WTC11 (cell line): Measurements from ENCODE around the gene UROC1. TPM values are rescaled to one million over a fixed set of nuclear protein-coding genes. Genes with fewer than 3 reads are reported as not detected.

ENCODE experiments used
- ATAC-seq: fragments of 200-7000 bp; cut with Tn5 transposase; 2 replicates; pipeline ENCODE4 v1.10.0; 2021; ENCODE audit warnings: mild to moderate bottlenecking, moderate library complexity
- CTCF ChIA-PET: fragments of 300-600 bp; sonication (Branson Sonifier 250); formaldehyde crosslinking; loops from one replicate; lab custom pipeline; 2021; ENCODE audit warnings: antibody characterized with exemption; lab: Charles Lee
- POLR2A ChIA-PET: fragments of 350-600 bp; sonication (Branson Sonifier 250); formaldehyde crosslinking; loops from one replicate; lab custom pipeline; 2021; ENCODE audit warnings: antibody characterized with exemption; lab: Charles Lee
- DNase-seq: peaks from one replicate; pipeline ENCODE4 v3.0.0; 2021; ENCODE audit warnings: low spot score
- H3K27ac Mint-ChIP-seq: 2 replicates; pipeline ENCODE4 v1.8.0; 2021; ENCODE audit warnings: mixed read lengths
- H3K27me3 Mint-ChIP-seq: 2 replicates; pipeline ENCODE4 v1.8.0; 2021; ENCODE audit warnings: low read depth, mild to moderate bottlenecking, moderate library complexity, mixed read lengths
- H3K36me3 Mint-ChIP-seq: 2 replicates; pipeline ENCODE4 v1.8.0; 2021; ENCODE audit warnings: mixed read lengths
- H3K4me1 Mint-ChIP-seq: 2 replicates; pipeline ENCODE4 v1.8.0; 2022; ENCODE audit warnings: mixed read lengths
- H3K4me3 Mint-ChIP-seq: 2 replicates; pipeline ENCODE4 v1.8.0; 2021; ENCODE audit warnings: mild to moderate bottlenecking, moderate library complexity, mixed read lengths
- H3K9me3 Mint-ChIP-seq: 2 replicates; pipeline ENCODE4 v1.8.0; 2021; ENCODE audit warnings: mixed read lengths
- AFF4 ChIP-seq: sonication (generic); formaldehyde crosslinking; IDR thresholded peaks from 2 replicates; pipeline ENCODE4 v1.8.1; 2023; ENCODE audit warnings: mild to moderate bottlenecking, missing genetic modification reagents, borderline replicate concordance
- ATF3 ChIP-seq: sonication (generic); formaldehyde crosslinking; conservative IDR thresholded peaks from 2 replicates; pipeline ENCODE4 v1.8.1; 2022; ENCODE audit warnings: mild to moderate bottlenecking, missing genetic modification reagents
- E2F4 ChIP-seq: sonication (generic); formaldehyde crosslinking; IDR thresholded peaks from 2 replicates; pipeline ENCODE4 v1.8.1; 2022; ENCODE audit warnings: low read depth, mild to moderate bottlenecking, moderate library complexity, missing genetic modification reagents, borderline replicate concordance
- ELF4 ChIP-seq: sonication (generic); formaldehyde crosslinking; IDR thresholded peaks from 2 replicates; pipeline ENCODE4 v1.8.1; 2022; ENCODE audit warnings: low read depth, mild to moderate bottlenecking, moderate library complexity, missing genetic modification reagents
- ETV6 ChIP-seq: sonication (generic); formaldehyde crosslinking; IDR thresholded peaks from 2 replicates; pipeline ENCODE4 v1.8.1; 2022; ENCODE audit warnings: mild to moderate bottlenecking, missing genetic modification reagents
- FOXK1 ChIP-seq: sonication (generic); formaldehyde crosslinking; IDR thresholded peaks from 2 replicates; pipeline ENCODE4 v1.8.0; 2022; ENCODE audit warnings: mild to moderate bottlenecking, moderate library complexity, missing genetic modification reagents
- FOXP1 ChIP-seq: sonication (generic); formaldehyde crosslinking; IDR thresholded peaks from 2 replicates; pipeline ENCODE4 v1.8.0; 2022; ENCODE audit warnings: missing genetic modification reagents, mild to moderate bottlenecking, moderate library complexity, borderline replicate concordance
- GTF2I ChIP-seq: fragments of 250-450 bp; sonication (Bioruptor Pico); conservative IDR thresholded peaks from 2 replicates; pipeline ENCODE4 v1.4.0; 2021; ENCODE audit warnings: mild to moderate bottlenecking
- HMGXB4 ChIP-seq: sonication (generic); formaldehyde crosslinking; IDR thresholded peaks from 2 replicates; pipeline ENCODE4 v1.8.1; 2023; ENCODE audit warnings: mild to moderate bottlenecking, moderate library complexity, missing genetic modification reagents
- IRF1 ChIP-seq: sonication (generic); formaldehyde crosslinking; IDR thresholded peaks from 2 replicates; pipeline ENCODE4 v1.8.0; 2023; ENCODE audit warnings: missing genetic modification reagents
- JAZF1 ChIP-seq: fragments of 250-450 bp; sonication (Bioruptor Pico); IDR thresholded peaks from 2 replicates; pipeline ENCODE4 v1.9.0; 2021; ENCODE audit warnings: moderate library complexity, mild to moderate bottlenecking, inconsistent platforms
- JUN ChIP-seq: sonication (generic); formaldehyde crosslinking; IDR thresholded peaks from 2 replicates; pipeline ENCODE4 v1.8.0; 2023; ENCODE audit warnings: mild to moderate bottlenecking, missing genetic modification reagents
- KAT7 ChIP-seq: sonication (generic); formaldehyde crosslinking; IDR thresholded peaks from 2 replicates; pipeline ENCODE4 v1.8.1; 2023; ENCODE audit warnings: missing genetic modification reagents, mild to moderate bottlenecking, borderline replicate concordance
- MAX ChIP-seq: sonication (generic); formaldehyde crosslinking; IDR thresholded peaks from 2 replicates; pipeline ENCODE4 v1.8.0; 2022; ENCODE audit warnings: mild to moderate bottlenecking, missing genetic modification reagents
- MXD4 ChIP-seq: fragments of 250-450 bp; sonication (Bioruptor Pico); IDR thresholded peaks from 2 replicates; pipeline ENCODE4 v1.8.0; 2021; ENCODE audit warnings: mild to moderate bottlenecking, moderate library complexity, borderline replicate concordance
- PRDM15 ChIP-seq: sonication (generic); formaldehyde crosslinking; IDR thresholded peaks from 2 replicates; pipeline ENCODE4 v1.8.0; 2022; ENCODE audit warnings: missing genetic modification reagents
- RELA ChIP-seq: sonication (generic); formaldehyde crosslinking; IDR thresholded peaks from 2 replicates; pipeline ENCODE4 v1.8.1; 2022; ENCODE audit warnings: missing genetic modification reagents, mild to moderate bottlenecking, borderline replicate concordance
- SP1 ChIP-seq: sonication (generic); formaldehyde crosslinking; conservative IDR thresholded peaks from 2 replicates; pipeline ENCODE4 v1.8.1; 2022; ENCODE audit warnings: missing genetic modification reagents
- TP53 ChIP-seq: sonication (generic); formaldehyde crosslinking; IDR thresholded peaks from 2 replicates; pipeline ENCODE4 v1.8.1; 2023; ENCODE audit warnings: mild to moderate bottlenecking, missing genetic modification reagents
- USF1 ChIP-seq: sonication (generic); formaldehyde crosslinking; IDR thresholded peaks from 2 replicates; pipeline ENCODE4 v1.8.0; 2022; ENCODE audit warnings: mild to moderate bottlenecking, missing genetic modification reagents
- ZSCAN18 ChIP-seq: fragments of 250-450 bp; sonication (Bioruptor Pico); IDR thresholded peaks from 2 replicates; pipeline ENCODE4 v2.1.2; 2022; ENCODE audit warnings: mild to moderate bottlenecking, moderate library complexity
- total RNA-seq: library from RNA; stranded (reverse); gene quantifications from 3 replicates; pipeline ENCODE4 v1.2.3, GENCODE V29; 2021

Gene UROC1
- total RNA-seq, 1 experiment from 2014 or later, result not detected

- ChIA-PET CTCF (no interaction called here), POLR2A (no interaction called here)
- Mint-ChIP-seq H3K27ac (no peak overlapping the region), H3K36me3 (no peaks in the 10 kb centered on the region), H3K9me3 (no peaks in the 10 kb centered on the region), H3K4me1 (peaks cover 15% of the 10 kb centered on the region), H3K27me3 (no peaks in the 10 kb centered on the region), H3K4me3 (no peak overlapping the region)
- DNase-seq (no peak), ATAC-seq (no peak)
- no peak for TF ChIP-seq IRF1
- TF ChIP-seq MAX (CRISPR knock-in tag), result no peak
- TF ChIP-seq KAT7 (CRISPR knock-in tag), result no peak
- TF ChIP-seq ATF3 (CRISPR knock-in tag), result no peak
- TF ChIP-seq JUN (CRISPR knock-in tag), result no peak
- no peak for TF ChIP-seq FOXK1 (CRISPR knock-in tag)
- no peak for TF ChIP-seq TP53 (CRISPR knock-in tag)
- no peak for TF ChIP-seq HMGXB4 (CRISPR knock-in tag)
- TF ChIP-seq SP1 (CRISPR knock-in tag), result no peak
- TF ChIP-seq MXD4 (CRISPR knock-in tag), result no peak
- no peak for TF ChIP-seq USF1 (CRISPR knock-in tag)
- no peak for TF ChIP-seq JAZF1
Observed at GRCh38 chr3:126502656-126503055, 14.9 kb downstream of the UROC1 start.

GRCh38 chr3:126501736-126502135 lies 15.8 kb downstream of the UROC1 start:
- H3K27ac Mint-ChIP-seq, result 0 out of 2 replicates have a peak overlapping the region, but pooled peaks have one; percentile 30
- ATAC-seq (peak; percentile 34), DNase-seq (no peak)
- H3K36me3 Mint-ChIP-seq, result no peaks in the 10 kb centered on the region
- ChIA-PET POLR2A (no interaction called here), CTCF (no interaction called here)
- H3K9me3 Mint-ChIP-seq, result no peaks in the 10 kb centered on the region
- H3K4me3 Mint-ChIP-seq, result no peak overlapping the region
- H3K27me3 Mint-ChIP-seq, result no peaks in the 10 kb centered on the region
- peaks cover 15% of the 10 kb centered on the region for H3K4me1 Mint-ChIP-seq
- TF ChIP-seq E2F4 (CRISPR knock-in tag) (no peak), PRDM15 (CRISPR knock-in tag) (no peak), ETV6 (no peak), ZSCAN18 (CRISPR knock-in tag) (no peak), FOXP1 (no peak), FOXK1 (CRISPR knock-in tag) (no peak), AFF4 (no peak), RELA (no peak), ELF4 (no peak), GTF2I (no peak), ATF3 (CRISPR knock-in tag) (no peak)
